H9 (cell line): ENCODE measurements around the gene ABHD8. TPM values are rescaled to one million over a fixed set of nuclear protein-coding genes. Genes with fewer than 3 reads are reported as not detected.

Experiments
- DNase-seq: peaks from one replicate; pipeline ENCODE4 v3.0.0-alpha.2; 2017
- H2AFZ ChIP-seq: one replicate; pipeline ENCODE4 v1.6.1; 2013; ENCODE audit warnings: mild to moderate bottlenecking, low read length, control low read depth, moderate library complexity
- H2AK5ac ChIP-seq: 2 replicates; pipeline ENCODE4 v1.6.1; 2013; ENCODE audit warnings: low read length, control low read depth, mixed read lengths; ENCODE audit not compliant: insufficient read length
- H2BK120ac ChIP-seq: one replicate; pipeline ENCODE4 v1.6.1; 2013; ENCODE audit warnings: low read depth, mild to moderate bottlenecking, low read length, control low read depth, inconsistent platforms; ENCODE audit not compliant: poor library complexity, severe bottlenecking
- H2BK12ac ChIP-seq: 2 replicates; pipeline ENCODE4 v1.6.1; 2013; ENCODE audit warnings: low read length, control low read depth, mixed read lengths, low read depth; ENCODE audit not compliant: insufficient read length
- H2BK15ac ChIP-seq: 2 replicates; pipeline ENCODE4 v1.6.1; 2013; ENCODE audit warnings: low read depth, low read length, control low read depth
- H2BK20ac ChIP-seq: one replicate; pipeline ENCODE4 v1.6.1; 2013; ENCODE audit warnings: low read depth, mild to moderate bottlenecking, low read length, control low read depth, inconsistent platforms; ENCODE audit not compliant: poor library complexity, severe bottlenecking
- H2BK5ac ChIP-seq: 2 replicates; pipeline ENCODE4 v1.6.1; 2013; ENCODE audit warnings: low read length, control low read depth, mixed read lengths; ENCODE audit not compliant: insufficient read length
- H3K14ac ChIP-seq: 2 replicates; pipeline ENCODE4 v1.6.1; 2013; ENCODE audit warnings: low read length, control low read depth; ENCODE audit not compliant: insufficient read depth
- H3K18ac ChIP-seq: 2 replicates; pipeline ENCODE4 v1.6.1; 2013; ENCODE audit warnings: low read depth, mild to moderate bottlenecking, mixed read lengths, low read length, control low read depth; ENCODE audit not compliant: insufficient read length
- H3K23ac ChIP-seq: 2 replicates; pipeline ENCODE4 v1.6.1; 2013; ENCODE audit warnings: low read length, control low read depth, mixed read lengths, low read depth; ENCODE audit not compliant: insufficient read length
- H3K23me2 ChIP-seq: 2 replicates; pipeline ENCODE4 v1.6.1; 2013; ENCODE audit warnings: low read depth, mild to moderate bottlenecking, mixed read lengths, low read length, control low read depth; ENCODE audit not compliant: insufficient read length, poor library complexity, severe bottlenecking
- H3K27ac ChIP-seq: 2 replicates; pipeline ENCODE4 v1.5.1; 2013; ENCODE audit warnings: low read length, control low read depth, mixed read lengths, low read depth; ENCODE audit not compliant: insufficient read length
- H3K27me3 ChIP-seq: 2 replicates; pipeline ENCODE4 v1.6.1; 2013; ENCODE audit warnings: low read length, control low read depth, inconsistent platforms; ENCODE audit not compliant: insufficient read depth
- H3K4ac ChIP-seq: 2 replicates; pipeline ENCODE4 v1.6.1; 2013; ENCODE audit warnings: low read depth, mild to moderate bottlenecking, control low read depth, inconsistent platforms, low read length, moderate library complexity
- H3K4me1 ChIP-seq: 2 replicates; pipeline ENCODE4 v1.6.1; 2013; ENCODE audit warnings: low read length, control low read depth, inconsistent platforms; ENCODE audit not compliant: insufficient read depth
- H3K4me2 ChIP-seq: 2 replicates; pipeline ENCODE4 v1.6.1; 2013; ENCODE audit warnings: low read length, control low read depth, mixed read lengths; ENCODE audit not compliant: insufficient read length, insufficient read depth
- H3K56ac ChIP-seq: 2 replicates; pipeline ENCODE4 v1.6.1; 2013; ENCODE audit warnings: low read depth, mild to moderate bottlenecking, mixed read lengths, low read length, control low read depth; ENCODE audit not compliant: insufficient read length
- H3K79me1 ChIP-seq: 2 replicates; pipeline ENCODE4 v1.6.1; 2013; ENCODE audit warnings: low read depth, mild to moderate bottlenecking, moderate library complexity, low read length, control low read depth, inconsistent platforms; ENCODE audit not compliant: insufficient read depth, poor library complexity, severe bottlenecking
- H3K79me2 ChIP-seq: 2 replicates; pipeline ENCODE4 v1.6.1; 2013; ENCODE audit warnings: low read length, control low read depth, inconsistent platforms; ENCODE audit not compliant: insufficient read depth
- H3K9ac ChIP-seq: 2 replicates; pipeline ENCODE4 v1.6.1; 2013; ENCODE audit warnings: low read length, control low read depth, mixed read lengths; ENCODE audit not compliant: insufficient read length; ENCODE audit errors: extremely low read depth
- H3K9me3 ChIP-seq: one replicate; pipeline ENCODE4 v1.6.1; 2013; ENCODE audit warnings: low read depth, low read length, inconsistent platforms; ENCODE audit not compliant: control insufficient read depth
- H3T11ph ChIP-seq: one replicate; pipeline ENCODE4 v1.6.1; 2013; ENCODE audit warnings: mild to moderate bottlenecking, low read length, control low read depth, inconsistent platforms
- H4K20me1 ChIP-seq: one replicate; pipeline ENCODE4 v1.6.1; 2013; ENCODE audit not compliant: control insufficient read depth, insufficient read length, insufficient read depth
- H4K5ac ChIP-seq: 2 replicates; pipeline ENCODE4 v1.6.1; 2013; ENCODE audit warnings: low read depth, mild to moderate bottlenecking, mixed read lengths, low read length, control low read depth; ENCODE audit not compliant: insufficient read length
- H4K8ac ChIP-seq: replicated peaks from 2 replicates; pipeline ENCODE4 v1.6.1; 2013; ENCODE audit warnings: low read length, control low read depth, mixed read lengths, low read depth; ENCODE audit not compliant: insufficient read length
- H4K91ac ChIP-seq: 2 replicates; pipeline ENCODE4 v1.6.1; 2013; ENCODE audit warnings: low read depth, mild to moderate bottlenecking, moderate library complexity, mixed read lengths, low read length, control low read depth; ENCODE audit not compliant: insufficient read length
- H3K27ac Mint-ChIP-seq, 3 experiments: 2 replicates in 2 of 3; 3 replicates in 1 of 3; pipeline ENCODE4 v1.8.0; 2020 to 2021; ENCODE audit warnings: mixed read lengths in 3 of 3, mild to moderate bottlenecking in 1 of 3, moderate library complexity in 1 of 3
- H3K27me3 Mint-ChIP-seq: 2 replicates; pipeline ENCODE4 v1.8.0; 2021; ENCODE audit warnings: low read depth, mild to moderate bottlenecking, moderate library complexity, mixed read lengths
- H3K36me3 Mint-ChIP-seq, 3 experiments: 2 replicates in 2 of 3; 3 replicates in 1 of 3; pipeline ENCODE4 v1.8.0; 2020 to 2021; ENCODE audit warnings: low read depth in 3 of 3, mixed read lengths in 3 of 3; ENCODE audit not compliant: insufficient read depth in 1 of 3
- H3K4me1 Mint-ChIP-seq, 2 experiments: 2 replicates each; pipeline ENCODE4 v1.8.0; 2020; ENCODE audit warnings: mixed read lengths in 2 of 2
- H3K4me3 Mint-ChIP-seq, 2 experiments: 2 replicates in 1 of 2; 3 replicates in 1 of 2; pipeline ENCODE4 v1.8.0; 2020 to 2021; ENCODE audit warnings: mild to moderate bottlenecking in 2 of 2, mixed read lengths in 2 of 2, moderate library complexity in 1 of 2
- H3K9me3 Mint-ChIP-seq, 2 experiments: 2 replicates in 1 of 2; 3 replicates in 1 of 2; pipeline ENCODE4 v1.8.0; 2020; ENCODE audit warnings: mild to moderate bottlenecking in 2 of 2, mixed read lengths in 2 of 2, moderate library complexity in 1 of 2
- WGBS: extraction: QIAGEN DNeasy Blood & Tissue Kit; methylation state at CpG from one replicate; pipeline ENCODE4 v1.1.7; 2013; ENCODE audit warnings: missing lambda C conversion rate, low lambda C conversion rate, mixed read lengths; ENCODE audit not compliant: insufficient read length; ENCODE audit errors: extremely low coverage; 5-methylcytosine and 5-hydroxymethylcytosine counted together
- total RNA-seq: library from RNA; stranded (reverse); gene quantifications from 2 replicates; pipeline ENCODE4 v1.2.1, GENCODE V29; 2021
- TF ChIP-seq, protein P1 (sequence below): fragments of 200-600 bp; sonication (generic); conservative IDR thresholded peaks from 3 replicates; pipeline ENCODE4 v1.8.0; 2021; ENCODE audit warnings: antibody characterized with exemption, mild to moderate bottlenecking

Gene ABHD8
- total RNA-seq, 1 experiment from 2014 or later = 11.7 TPM

- Histone ChIP-seq H3K9me3 (peaks cover 13% of the 10 kb centered on the region), H4K8ac (no peak overlapping the region), H3K79me2 (no peaks in the 10 kb centered on the region), H3K27me3 (no peaks in the 10 kb centered on the region), H3K14ac (no peak overlapping the region), H3K56ac (no peak overlapping the region), H4K91ac (no peak overlapping the region), H2BK15ac (no peak overlapping the region), H3K4ac (no peak overlapping the region), H3K4me2 (no peak overlapping the region), H2BK20ac (no peak overlapping the region), H3K27ac (no peak overlapping the region), H2BK12ac (no peak overlapping the region), H3K23ac (no peak overlapping the region), H2AFZ (no peak overlapping the region), H2BK120ac (no peak overlapping the region), H4K5ac (no peak overlapping the region), H3K9ac (no peak overlapping the region), H3K4me1 (no peaks in the 10 kb centered on the region), H3T11ph (no peak overlapping the region), H3K79me1 (no peaks in the 10 kb centered on the region), H2AK5ac (no peak overlapping the region), H2BK5ac (no peak overlapping the region), H3K18ac (no peak overlapping the region), H4K20me1 (no peaks in the 10 kb centered on the region), H3K23me2 (no peaks in the 10 kb centered on the region)
- Mint-ChIP-seq H3K27ac (no peak overlapping the region), H3K36me3 (peaks cover 0 to 24% (median 2%) of the 10 kb centered on the region in 3 experiments; a peak in 4 of 7 replicates), H3K27me3 (no peaks in the 10 kb centered on the region), H3K4me3 (no peak overlapping the region), H3K9me3 (no peaks in the 10 kb centered on the region), H3K4me1 (peaks cover 3 to 6% of the 10 kb centered on the region in 2 experiments)
- WGBS = no CpG with 5 or more reads among the region's 3 CpGs
- no peak for DNase-seq
- TF ChIP-seq, protein P1, sequence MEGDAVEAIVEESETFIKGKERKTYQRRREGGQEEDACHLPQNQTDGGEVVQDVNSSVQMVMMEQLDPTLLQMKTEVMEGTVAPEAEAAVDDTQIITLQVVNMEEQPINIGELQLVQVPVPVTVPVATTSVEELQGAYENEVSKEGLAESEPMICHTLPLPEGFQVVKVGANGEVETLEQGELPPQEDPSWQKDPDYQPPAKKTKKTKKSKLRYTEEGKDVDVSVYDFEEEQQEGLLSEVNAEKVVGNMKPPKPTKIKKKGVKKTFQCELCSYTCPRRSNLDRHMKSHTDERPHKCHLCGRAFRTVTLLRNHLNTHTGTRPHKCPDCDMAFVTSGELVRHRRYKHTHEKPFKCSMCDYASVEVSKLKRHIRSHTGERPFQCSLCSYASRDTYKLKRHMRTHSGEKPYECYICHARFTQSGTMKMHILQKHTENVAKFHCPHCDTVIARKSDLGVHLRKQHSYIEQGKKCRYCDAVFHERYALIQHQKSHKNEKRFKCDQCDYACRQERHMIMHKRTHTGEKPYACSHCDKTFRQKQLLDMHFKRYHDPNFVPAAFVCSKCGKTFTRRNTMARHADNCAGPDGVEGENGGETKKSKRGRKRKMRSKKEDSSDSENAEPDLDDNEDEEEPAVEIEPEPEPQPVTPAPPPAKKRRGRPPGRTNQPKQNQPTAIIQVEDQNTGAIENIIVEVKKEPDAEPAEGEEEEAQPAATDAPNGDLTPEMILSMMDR = no peak
Measured at GRCh38 chr19:17256130-17256529, 47.1 kb downstream of the ABHD8 start.
